HepG2 (cell line): ENCODE results near the gene PHACTR1. TPM values are rescaled to one million over a fixed set of nuclear protein-coding genes. Genes with fewer than 3 reads are reported as not detected.

ENCODE experiments used
- ATAC-seq: fragments of 200-7000 bp; cut with Tn5 transposase; 3 replicates; pipeline ENCODE4 v1.9.1; 2020; ENCODE audit warnings: mild to moderate bottlenecking, moderate library complexity
- BruUV-seq: library from RNA; stranded (reverse); fragments of 400-500 nt; replicated peaks from 2 replicates; lab custom pipeline; 2021; lab: Mats Ljungman, UMichigan
- CTCF ChIA-PET: fragments of 300-600 bp; formaldehyde crosslinking; extraction: SDS; loops from one replicate; lab custom pipeline; 2021; ENCODE audit warnings: low total read pairs, inconsistent platforms, low intra/inter-chr PET ratio; lab: Yijun Ruan, JAX
- POLR2A ChIA-PET: fragments of 350-600 bp; sonication (Branson Sonifier 250); formaldehyde crosslinking; loops from one replicate; lab custom pipeline; 2020; ENCODE audit warnings: antibody characterized with exemption, inconsistent platforms; lab: Yijun Ruan, JAX
- DNase-seq: peaks from one replicate; pipeline ENCODE4 v3.0.0-alpha.2; 2015; ENCODE audit warnings: low spot score
- FAIRE-seq: peaks from 3 replicates; lab custom pipeline; 2011; peaks lifted over from hg19 to GRCh38; lab: Jason Lieb, UNC
- H2AFZ ChIP-seq: one replicate; pipeline ENCODE4 v1.6.1; 2011; ENCODE audit warnings: low read length, inconsistent platforms
- H3K27ac ChIP-seq: fragments of 300-600 bp; 3 replicates; pipeline ENCODE4 v1.8.0; 2011; ENCODE audit warnings: mixed run types, mild to moderate bottlenecking, mixed read lengths, low read length, inconsistent platforms; ENCODE audit not compliant: insufficient read depth; ENCODE audit errors: extremely low read length
- H3K27me3 ChIP-seq, 2 experiments: fragments of 200-600 bp in 1 of 2; 2 replicates in 1 of 2; 3 replicates in 1 of 2; pipeline versions ENCODE4 v1.6.0 to v1.8.0; 2011; ENCODE audit warnings: low read length in 2 of 2, mild to moderate bottlenecking in 2 of 2, moderate library complexity in 2 of 2, inconsistent platforms in 1 of 2; ENCODE audit not compliant: insufficient read depth in 2 of 2, control insufficient read depth in 1 of 2
- H3K36me3 ChIP-seq, 2 experiments: fragments of 200-600 bp in 1 of 2; replicated peaks in 1 of 2; 2 replicates in 1 of 2; 3 replicates in 1 of 2; pipeline versions ENCODE4 v1.5.1 to v1.8.0; 2011; ENCODE audit warnings: low read length in 2 of 2, inconsistent platforms in 1 of 2; ENCODE audit not compliant: insufficient read depth in 2 of 2, control insufficient read depth in 1 of 2
- H3K4me1 ChIP-seq: 2 replicates; pipeline ENCODE4 v1.5.1; 2012; ENCODE audit warnings: low read length, inconsistent platforms; ENCODE audit not compliant: insufficient read depth
- H3K4me2 ChIP-seq: 2 replicates; pipeline ENCODE4 v1.6.0; 2011; ENCODE audit warnings: low read depth, low read length, inconsistent platforms
- H3K4me3 ChIP-seq, 3 experiments: fragments of 200-600 bp in 1 of 3; sonication (generic), shearing (Covaris generic) in 1 of 3; replicated peaks in 1 of 3; 2 replicates each; pipeline ENCODE4 v1.5.1; 2011 to 2016; ENCODE audit warnings: low read length in 3 of 3, inconsistent platforms in 2 of 3, low read depth in 2 of 3, mild to moderate bottlenecking in 2 of 3, control low read depth in 1 of 3, mixed read lengths in 1 of 3; ENCODE audit not compliant: insufficient read depth in 1 of 3
- H3K79me2 ChIP-seq: one replicate; pipeline ENCODE4 v1.6.1; 2011; ENCODE audit warnings: low read length, inconsistent platforms; ENCODE audit not compliant: insufficient read depth
- H3K9ac ChIP-seq: 2 replicates; pipeline ENCODE4 v1.6.0; 2011; ENCODE audit warnings: mild to moderate bottlenecking, low read depth, low read length, inconsistent platforms; ENCODE audit not compliant: insufficient read depth
- H3K9me3 ChIP-seq: 2 replicates; pipeline ENCODE4 v1.5.1; 2012; ENCODE audit warnings: mild to moderate bottlenecking, low read length
- H4K20me1 ChIP-seq: 2 replicates; pipeline ENCODE4 v1.6.0; 2011; ENCODE audit warnings: inconsistent platforms, mild to moderate bottlenecking, low read length, moderate library complexity; ENCODE audit not compliant: insufficient read depth
- AGO1 ChIP-seq: fragments of 200-400 bp; formaldehyde crosslinking; IDR thresholded peaks from 2 replicates; pipeline ENCODE4 v1.6.1; 2017; ENCODE audit warnings: mild to moderate bottlenecking, low read depth, low read length, moderate library complexity; ENCODE audit not compliant: poor library complexity, severe bottlenecking
- CBFB ChIP-seq: sonication (generic); formaldehyde crosslinking; IDR thresholded peaks from 2 replicates; pipeline ENCODE4 v1.4.0; 2020; ENCODE audit warnings: missing genetic modification reagents
- MTF1 ChIP-seq: sonication (generic); formaldehyde crosslinking; IDR thresholded peaks from 2 replicates; pipeline ENCODE4 v1.5.0; 2020; ENCODE audit warnings: missing genetic modification reagents
- RFXAP ChIP-seq: sonication (generic); formaldehyde crosslinking; IDR thresholded peaks from 2 replicates; pipeline ENCODE4 v1.4.0; 2020; ENCODE audit warnings: missing genetic modification reagents, borderline replicate concordance
- SETDB1 ChIP-seq: sonication (generic); formaldehyde crosslinking; IDR thresholded peaks from 2 replicates; pipeline ENCODE4 v1.5.1; 2020; ENCODE audit warnings: missing genetic modification reagents, mild to moderate bottlenecking, borderline replicate concordance
- TAF1 ChIP-seq: sonication (generic); formaldehyde crosslinking; IDR thresholded peaks from 2 replicates; pipeline ENCODE4 v1.4.0; 2020; ENCODE audit warnings: missing genetic modification reagents
- TEAD3 ChIP-seq: optimal IDR thresholded peaks from 2 replicates; pipeline ENCODE3; 2016; ENCODE audit warnings: borderline replicate concordance
- TP53 ChIP-seq: sonication (generic); formaldehyde crosslinking; conservative IDR thresholded peaks from 2 replicates; pipeline ENCODE4 v1.4.0; 2020; ENCODE audit warnings: missing genetic modification reagents
- XRCC5 ChIP-seq: fragments of 200-400 bp; formaldehyde crosslinking; optimal IDR thresholded peaks from 2 replicates; pipeline ENCODE3; 2017; ENCODE audit warnings: mild to moderate bottlenecking, low read length
- ZNF256 ChIP-seq: sonication (generic); formaldehyde crosslinking; conservative IDR thresholded peaks from 2 replicates; pipeline ENCODE4 v1.4.0; 2020; ENCODE audit warnings: missing genetic modification reagents
- WGBS: methylation state at CpG from one replicate; pipeline ENCODE4 v1.1.6; 2017; ENCODE audit warnings: low lambda C conversion rate; 5-methylcytosine and 5-hydroxymethylcytosine counted together
- in situ Hi-C: cut with HindIII; loops from 2 replicates; pipeline ENCODE4 v1.10.0; 2017; ENCODE audit warnings: low pct_unique_long_range_greater_than_20kb; ENCODE audit not compliant: extremely low pct_ligation_motif_present
- intact Hi-C: fragments of 100-400 bp; cut with micrococcal nuclease; formaldehyde crosslinking; loops from one replicate; pipeline ENCODE4 v1.10.0; 2022; ENCODE audit not compliant: unreplicated experiment
- polyA plus RNA-seq, 8 experiments: library from polyadenylated mRNA; depleted of rRNA in 3 of 8; stranded (reverse) in 7 of 8; unstranded in 1 of 8; fragments of >200 nt; fragmentation: Illumina TruSeq in 4 of 8; extraction: Trizol in 4 of 8; gene quantifications; 2 replicates each; pipeline versions ENCODE4 v1.2.1 to v1.2.3, GENCODE V29; 2011 to 2016; ENCODE audit warnings: low read depth in 4 of 8, missing spikeins in 1 of 8, mixed read lengths in 1 of 8; ENCODE audit not compliant: insufficient read depth in 1 of 8
- total RNA-seq, 5 experiments: library from RNA; depleted of rRNA; stranded (reverse); fragments of >200 nt; fragmentation: Illumina TruSeq; extraction: Trizol; gene quantifications; 2 replicates each; pipeline ENCODE4 v1.2.3, GENCODE V29; 2016; ENCODE audit warnings: low read depth in 1 of 5
- TF ChIP-seq, protein P1 (sequence below): sonication (generic); formaldehyde crosslinking; IDR thresholded peaks from 2 replicates; pipeline ENCODE4 v1.5.1; 2020; ENCODE audit warnings: missing genetic modification reagents, mild to moderate bottlenecking, borderline replicate concordance
- TF ChIP-seq, protein P2 (sequence below): sonication (generic); formaldehyde crosslinking; IDR thresholded peaks from 2 replicates; pipeline ENCODE4 v1.4.0; 2020; ENCODE audit warnings: mild to moderate bottlenecking, missing genetic modification reagents
- TF ChIP-seq, protein P3 (sequence below): sonication (generic); formaldehyde crosslinking; IDR thresholded peaks from 2 replicates; pipeline ENCODE4 v1.9.0; 2021; ENCODE audit warnings: missing genetic modification reagents, borderline replicate concordance

The PHACTR1 gene
- total and polyA plus RNA-seq, 2 of the 13 experiments (the other 11 are each of a cell fraction or from before 2014, with no cell fraction given), result 0.09 TPM; not detected in 1

DNA sequence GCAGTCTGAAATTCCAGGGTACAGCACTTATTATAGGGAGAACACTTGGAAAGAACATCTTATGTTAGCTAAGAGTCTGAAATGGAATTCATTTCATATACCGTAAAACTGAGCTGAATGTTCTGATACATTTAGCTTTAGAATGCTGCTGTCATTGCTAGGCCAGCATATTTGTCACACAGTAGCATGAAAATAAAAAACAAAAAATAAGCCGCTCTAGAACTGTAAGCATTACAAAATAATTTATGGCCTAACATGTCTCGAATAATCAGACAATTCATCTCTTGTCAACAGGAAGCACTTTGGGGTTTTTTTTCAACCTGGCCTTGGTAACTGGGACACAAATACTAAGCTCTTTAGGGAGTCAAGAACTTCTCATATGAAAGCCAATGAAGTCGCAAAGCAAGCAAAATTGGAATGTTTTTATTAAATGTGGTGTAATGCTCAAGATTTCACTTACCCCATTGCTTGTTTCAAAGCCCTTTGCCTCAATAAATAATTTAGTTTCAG lies 115.7 kb downstream of the PHACTR1 start:
- Histone ChIP-seq H3K27ac (no peak overlapping the region), H3K4me2 (no peak overlapping the region), H3K27me3 (0 out of 5 replicates have a peak, but pooled peaks cover 0 to 3% of the 10 kb centered on the region in 2 experiments)
- no peak for FAIRE-seq
- TF ChIP-seq, protein P1, sequence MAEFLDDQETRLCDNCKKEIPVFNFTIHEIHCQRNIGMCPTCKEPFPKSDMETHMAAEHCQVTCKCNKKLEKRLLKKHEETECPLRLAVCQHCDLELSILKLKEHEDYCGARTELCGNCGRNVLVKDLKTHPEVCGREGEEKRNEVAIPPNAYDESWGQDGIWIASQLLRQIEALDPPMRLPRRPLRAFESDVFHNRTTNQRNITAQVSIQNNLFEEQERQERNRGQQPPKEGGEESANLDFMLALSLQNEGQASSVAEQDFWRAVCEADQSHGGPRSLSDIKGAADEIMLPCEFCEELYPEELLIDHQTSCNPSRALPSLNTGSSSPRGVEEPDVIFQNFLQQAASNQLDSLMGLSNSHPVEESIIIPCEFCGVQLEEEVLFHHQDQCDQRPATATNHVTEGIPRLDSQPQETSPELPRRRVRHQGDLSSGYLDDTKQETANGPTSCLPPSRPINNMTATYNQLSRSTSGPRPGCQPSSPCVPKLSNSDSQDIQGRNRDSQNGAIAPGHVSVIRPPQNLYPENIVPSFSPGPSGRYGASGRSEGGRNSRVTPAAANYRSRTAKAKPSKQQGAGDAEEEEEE (CRISPR knock-in tag), result no peak
- TF ChIP-seq RFXAP (CRISPR knock-in tag) (no peak), CBFB (CRISPR knock-in tag) (no peak), TP53 (CRISPR knock-in tag) (no peak), XRCC5 (no peak), SETDB1 (CRISPR knock-in tag) (no peak), ZNF256 (CRISPR knock-in tag) (no peak), AGO1 (no peak), TAF1 (no peak), MTF1 (no peak), TEAD3 (CRISPR knock-in tag) (no peak)
- TF ChIP-seq, protein P2, sequence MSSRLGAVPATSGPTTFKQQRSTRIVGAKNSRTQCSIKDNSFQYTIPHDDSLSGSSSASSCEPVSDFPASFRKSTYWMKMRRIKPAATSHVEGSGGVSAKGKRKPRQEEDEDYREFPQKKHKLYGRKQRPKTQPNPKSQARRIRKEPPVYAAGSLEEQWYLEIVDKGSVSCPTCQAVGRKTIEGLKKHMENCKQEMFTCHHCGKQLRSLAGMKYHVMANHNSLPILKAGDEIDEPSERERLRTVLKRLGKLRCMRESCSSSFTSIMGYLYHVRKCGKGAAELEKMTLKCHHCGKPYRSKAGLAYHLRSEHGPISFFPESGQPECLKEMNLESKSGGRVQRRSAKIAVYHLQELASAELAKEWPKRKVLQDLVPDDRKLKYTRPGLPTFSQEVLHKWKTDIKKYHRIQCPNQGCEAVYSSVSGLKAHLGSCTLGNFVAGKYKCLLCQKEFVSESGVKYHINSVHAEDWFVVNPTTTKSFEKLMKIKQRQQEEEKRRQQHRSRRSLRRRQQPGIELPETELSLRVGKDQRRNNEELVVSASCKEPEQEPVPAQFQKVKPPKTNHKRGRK (CRISPR knock-in tag), result no peak
- TF ChIP-seq, protein P3, sequence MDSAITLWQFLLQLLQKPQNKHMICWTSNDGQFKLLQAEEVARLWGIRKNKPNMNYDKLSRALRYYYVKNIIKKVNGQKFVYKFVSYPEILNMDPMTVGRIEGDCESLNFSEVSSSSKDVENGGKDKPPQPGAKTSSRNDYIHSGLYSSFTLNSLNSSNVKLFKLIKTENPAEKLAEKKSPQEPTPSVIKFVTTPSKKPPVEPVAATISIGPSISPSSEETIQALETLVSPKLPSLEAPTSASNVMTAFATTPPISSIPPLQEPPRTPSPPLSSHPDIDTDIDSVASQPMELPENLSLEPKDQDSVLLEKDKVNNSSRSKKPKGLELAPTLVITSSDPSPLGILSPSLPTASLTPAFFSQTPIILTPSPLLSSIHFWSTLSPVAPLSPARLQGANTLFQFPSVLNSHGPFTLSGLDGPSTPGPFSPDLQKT (CRISPR knock-in tag), result no peak
- TF ChIP-seq, all 625 proteins: peak for 0
- no peaks in the 10 kb centered on the region for H3K36me3 ChIP-seq
- H3K9me3 ChIP-seq, result peaks cover 5% of the 10 kb centered on the region; the same call in 1 of the 2 replicates
- intact Hi-C loops, result no loop called here
- no peaks in the 10 kb centered on the region for H3K79me2 ChIP-seq
- no peak overlapping the region for H2AFZ ChIP-seq
- ChIA-PET CTCF (no interaction called here), POLR2A (no interaction called here)
- H3K4me1 ChIP-seq, result no peaks in the 10 kb centered on the region
- no TSS peak for BruUV-seq
- no peaks in the 10 kb centered on the region for H4K20me1 ChIP-seq
- WGBS, result 10% methylated on average over 4 of the region's 4 CpGs
- DNase-seq (no peak), ATAC-seq (no peak)
- in situ Hi-C loops, result no loop called here
- H3K4me3 ChIP-seq, result no peak overlapping the region
- no peak overlapping the region for H3K9ac ChIP-seq
